COLO668 (cell line): ENCODE measurements around the gene ZNF474.
"Not testable (repeated sequence)": the region's sequence is repeated elsewhere in the genome, so short reads cannot be mapped to it uniquely, and the experiment has no call there.

Experiments used
- DNase-seq: peaks from one replicate; lab custom pipeline; 2025; ENCODE audit not compliant: unreplicated experiment; lab: John Stamatoyannopoulos, UW

ZNF474 gene

DNA sequence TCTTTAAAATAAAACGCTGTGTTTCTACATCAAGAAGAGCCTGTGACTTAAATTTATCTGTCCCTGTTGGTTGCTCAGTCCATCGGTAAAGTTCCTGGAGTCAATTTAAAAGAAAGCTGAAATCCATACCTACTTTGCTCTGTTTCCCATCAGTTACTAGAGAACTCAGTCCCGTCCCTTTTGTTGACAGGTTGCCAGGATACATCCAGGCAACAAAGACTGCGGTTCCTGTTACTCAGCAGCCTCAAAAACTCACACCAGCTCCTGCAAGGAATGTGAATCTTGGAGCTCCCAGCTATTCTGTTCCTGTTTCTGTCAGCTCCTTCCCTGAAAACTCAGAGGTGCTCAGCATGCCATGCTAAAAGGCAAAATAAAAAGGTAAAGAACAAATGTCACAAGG lies at the start of gene ZNF474:
Gene ZNF474 (plus strand): TSS at position 241 of the 400 bp plus-strand sequence. CDS start 22,445 bp downstream, outside the sequence.
- peak; percentile 18 for DNase-seq

DNA sequence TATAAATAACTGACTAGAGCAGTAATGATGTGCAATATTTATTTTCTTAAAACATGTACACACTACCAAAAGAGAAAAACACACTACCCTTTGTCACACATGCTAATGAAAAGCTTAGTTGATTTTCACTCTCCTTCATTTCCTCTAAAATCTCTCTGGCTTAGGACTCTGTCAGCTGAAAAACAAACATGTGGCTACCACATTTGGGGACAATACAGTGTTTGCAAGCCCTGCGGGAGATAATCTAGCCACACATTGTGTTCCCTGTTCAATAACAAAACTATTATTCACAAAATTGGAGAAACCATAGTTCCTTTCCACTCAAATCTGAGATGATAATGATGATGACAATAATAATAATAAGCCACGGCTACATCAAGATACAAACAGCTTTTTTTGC lies 47.8 kb upstream of the ZNF474 start:
- no peak for DNase-seq

DNA sequence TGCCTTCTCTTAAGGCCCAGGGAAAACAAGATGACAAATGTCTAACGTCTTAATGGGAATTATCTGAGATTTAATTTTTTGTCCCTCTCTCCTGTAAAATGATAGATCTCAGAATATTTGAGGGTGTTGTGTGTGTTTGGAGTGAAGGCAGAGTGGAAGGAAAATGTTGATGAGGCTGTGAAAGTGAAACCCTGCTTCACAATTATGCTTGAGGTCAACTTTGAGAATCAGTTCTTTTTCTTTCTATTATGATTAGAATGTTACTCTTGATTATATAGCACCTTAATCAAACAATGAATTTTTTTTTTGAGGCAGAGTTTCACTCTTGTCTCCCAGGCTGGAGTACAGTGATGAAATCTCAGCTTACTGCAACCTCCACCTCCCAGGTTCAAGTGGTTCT lies 45.8 kb upstream of the ZNF474 start:
- DNase-seq = no peak

DNA sequence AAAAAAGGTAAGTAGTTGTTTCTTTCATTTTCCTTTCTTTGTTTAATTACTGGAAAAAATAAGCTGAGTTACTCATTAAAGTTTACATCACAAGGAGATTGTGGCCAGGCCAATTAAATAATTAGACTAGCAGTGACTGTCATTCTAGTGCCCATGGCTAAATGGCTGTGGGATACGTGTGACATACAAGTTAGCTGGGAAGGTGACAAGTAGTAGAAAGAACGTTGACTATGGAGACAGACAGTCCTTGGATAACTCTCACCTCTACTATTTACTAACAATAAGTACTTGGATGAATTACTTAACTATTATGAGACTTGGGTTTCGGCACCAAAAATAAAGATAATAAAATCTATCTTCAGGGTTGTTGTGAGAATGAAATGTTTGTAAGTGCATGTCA lies 44.3 kb upstream of the ZNF474 start:
- DNase-seq = no peak

DNA sequence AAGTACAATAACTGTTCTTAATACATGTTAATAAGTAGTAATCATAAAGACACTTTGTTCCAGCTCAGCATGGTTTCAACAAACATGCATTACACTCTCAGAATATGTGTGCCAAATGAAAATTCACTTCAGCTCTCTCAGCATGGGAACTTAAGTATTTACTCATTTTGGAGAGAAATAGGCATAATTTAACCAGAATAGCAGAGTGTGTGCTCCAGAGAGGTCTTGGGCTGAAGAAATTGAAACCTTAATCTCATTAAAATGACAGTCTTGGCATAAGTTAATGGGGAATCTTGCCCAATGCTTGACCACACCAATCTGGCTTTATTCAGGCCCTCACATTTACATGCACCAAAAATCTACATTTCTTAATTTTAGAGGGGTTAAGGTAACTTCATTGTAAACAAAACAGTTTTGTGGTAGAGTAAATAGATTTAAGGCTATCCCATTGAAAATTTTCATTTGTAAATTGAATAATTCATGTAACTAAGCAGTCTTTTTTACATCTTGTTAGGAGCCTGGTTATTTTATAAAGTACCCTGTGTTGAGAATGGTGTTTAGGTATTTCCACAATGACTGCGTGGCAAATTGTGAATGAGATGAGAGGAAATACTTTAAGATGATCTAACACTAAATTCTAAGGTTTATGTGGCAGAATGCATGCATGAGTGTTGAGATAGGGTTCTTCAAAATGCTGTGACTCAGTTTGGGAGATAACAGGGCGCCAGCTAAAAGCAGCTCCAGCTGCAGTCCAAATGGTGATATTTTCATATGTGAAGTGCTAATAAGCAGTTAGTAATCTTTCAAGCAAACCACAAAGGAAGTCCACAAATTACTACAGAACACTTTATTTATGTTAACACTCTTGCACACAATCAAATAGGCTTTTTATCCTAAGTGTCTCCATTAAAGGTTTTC lies 40.0 kb upstream of the ZNF474 start:
- no peak for DNase-seq

DNA sequence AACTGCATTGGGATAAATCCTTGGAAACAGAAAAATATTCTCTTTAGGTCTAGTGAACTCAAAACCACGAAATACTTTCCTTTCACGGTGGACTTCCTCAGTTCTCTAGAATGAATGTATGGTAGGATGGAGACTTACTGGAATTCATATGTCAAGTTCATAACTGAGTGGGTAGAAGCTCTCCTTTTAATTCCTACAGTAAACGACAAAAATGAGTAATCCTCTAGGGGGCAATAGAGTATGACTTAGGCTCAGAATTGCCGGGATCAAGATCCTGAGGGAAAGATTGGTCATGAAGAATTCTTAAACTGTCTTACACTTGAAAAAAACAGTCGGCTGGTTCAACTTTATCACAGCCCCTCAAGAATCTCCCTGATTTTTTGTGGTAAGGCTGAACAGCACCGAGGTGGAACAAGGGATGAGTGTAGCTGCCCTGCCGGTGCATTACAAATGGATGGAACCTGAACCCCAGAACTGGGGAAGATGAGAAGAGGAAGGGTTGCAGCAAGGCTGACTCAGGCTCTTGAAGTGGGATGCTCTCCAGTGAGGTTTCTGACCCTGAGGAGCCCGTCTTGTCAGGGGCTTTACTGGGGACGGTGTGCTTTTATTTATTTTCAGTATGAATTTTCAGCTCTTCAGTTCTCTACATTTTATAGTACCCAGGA lies 37.3 kb upstream of the ZNF474 start:
- no peak for DNase-seq

DNA sequence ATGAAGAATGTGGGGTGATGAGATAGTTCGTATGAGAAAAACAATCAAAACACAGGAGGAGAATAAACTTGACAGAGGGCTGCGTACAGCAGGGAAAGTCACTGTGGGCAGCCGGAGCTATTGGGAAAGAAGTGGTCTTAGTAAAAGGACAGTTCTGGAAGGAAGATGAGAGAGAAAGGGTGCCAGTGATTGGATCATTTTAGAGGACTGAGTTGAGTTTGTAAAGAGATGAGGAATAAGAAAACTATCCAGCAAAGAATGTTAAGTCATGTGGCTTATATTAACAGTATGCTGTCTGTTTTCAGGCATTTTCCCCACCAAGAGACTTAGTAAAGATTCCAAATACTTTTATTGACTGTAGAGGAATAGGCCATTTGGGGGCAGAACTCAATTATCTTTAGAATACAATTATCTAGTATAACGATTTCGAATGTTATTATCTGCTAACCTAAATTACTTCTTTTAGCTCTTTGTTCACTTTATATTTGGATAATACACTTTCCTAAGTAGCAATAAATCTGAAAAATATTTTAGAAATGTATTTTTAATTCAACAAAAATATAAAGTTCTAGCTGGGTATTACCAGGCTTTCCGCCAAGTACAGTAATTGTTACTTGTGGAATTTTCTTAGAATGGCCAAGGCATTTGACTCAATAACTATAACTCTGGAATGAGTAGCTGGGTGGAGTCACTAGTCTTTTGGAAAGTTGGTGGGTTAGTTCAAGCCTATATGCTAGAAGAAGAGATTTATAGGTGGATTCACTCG lies 35.7 kb upstream of the ZNF474 start:
- no peak for DNase-seq

DNA sequence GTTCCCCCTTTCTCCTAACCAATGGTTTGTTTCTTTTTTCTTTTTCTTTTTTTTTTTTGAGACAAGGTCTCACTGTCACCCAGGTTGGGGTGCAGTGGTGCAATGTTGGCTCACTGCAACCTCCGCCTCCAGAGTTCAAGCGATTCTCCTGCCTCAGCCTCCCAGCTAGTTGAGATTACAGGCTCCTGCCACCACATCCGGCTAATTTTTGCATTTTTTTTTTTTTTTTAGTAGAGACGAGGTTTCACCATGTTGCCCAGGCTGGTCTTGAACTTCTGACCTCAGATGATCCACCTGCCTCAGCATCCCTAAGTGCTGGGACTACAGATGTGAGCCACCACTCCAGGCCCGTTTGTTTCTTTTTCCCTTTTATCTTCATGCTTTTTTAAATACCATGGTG lies 35.1 kb upstream of the ZNF474 start:
- DNase-seq = not testable (repeated sequence)

DNA sequence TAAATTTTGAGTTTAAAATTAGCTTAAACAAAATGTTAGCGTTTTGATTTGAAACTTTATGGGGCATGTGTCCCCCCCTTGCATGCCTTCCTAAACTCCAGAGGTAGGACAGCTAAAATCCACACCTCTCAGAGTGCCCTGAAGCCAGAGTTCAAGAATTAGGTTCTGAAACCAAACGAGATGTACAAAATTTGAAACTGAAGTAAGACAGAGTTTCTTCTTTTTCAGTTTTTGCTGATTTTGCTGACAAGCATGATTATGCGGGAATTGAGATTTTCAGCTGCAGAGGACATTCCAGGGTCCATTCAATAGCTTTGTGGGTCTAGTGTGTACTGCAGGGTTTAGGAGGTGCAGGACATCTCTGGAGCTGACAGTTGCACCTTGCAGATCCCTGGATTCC lies 34.2 kb upstream of the ZNF474 start:
- DNase-seq = no peak

DNA sequence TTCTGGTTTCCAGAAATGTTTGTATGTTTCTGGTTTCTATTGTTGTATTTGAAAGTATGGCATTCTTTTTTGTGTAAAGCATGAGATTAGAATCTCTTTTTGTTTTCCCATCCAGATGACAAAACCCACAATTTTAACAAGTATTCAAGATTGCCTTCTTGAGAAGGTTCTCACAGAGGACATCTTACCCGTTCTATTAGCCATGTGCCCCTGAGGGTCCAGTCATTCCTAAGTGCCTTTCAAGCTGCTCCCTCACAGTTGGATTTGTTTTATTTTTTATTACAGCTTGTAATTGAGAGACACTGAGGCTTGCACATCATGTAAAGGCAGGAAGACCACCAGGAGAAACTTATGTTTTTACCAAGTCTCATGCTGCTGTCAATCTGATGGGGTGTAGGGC lies 32.0 kb upstream of the ZNF474 start:
- no peak for DNase-seq

DNA sequence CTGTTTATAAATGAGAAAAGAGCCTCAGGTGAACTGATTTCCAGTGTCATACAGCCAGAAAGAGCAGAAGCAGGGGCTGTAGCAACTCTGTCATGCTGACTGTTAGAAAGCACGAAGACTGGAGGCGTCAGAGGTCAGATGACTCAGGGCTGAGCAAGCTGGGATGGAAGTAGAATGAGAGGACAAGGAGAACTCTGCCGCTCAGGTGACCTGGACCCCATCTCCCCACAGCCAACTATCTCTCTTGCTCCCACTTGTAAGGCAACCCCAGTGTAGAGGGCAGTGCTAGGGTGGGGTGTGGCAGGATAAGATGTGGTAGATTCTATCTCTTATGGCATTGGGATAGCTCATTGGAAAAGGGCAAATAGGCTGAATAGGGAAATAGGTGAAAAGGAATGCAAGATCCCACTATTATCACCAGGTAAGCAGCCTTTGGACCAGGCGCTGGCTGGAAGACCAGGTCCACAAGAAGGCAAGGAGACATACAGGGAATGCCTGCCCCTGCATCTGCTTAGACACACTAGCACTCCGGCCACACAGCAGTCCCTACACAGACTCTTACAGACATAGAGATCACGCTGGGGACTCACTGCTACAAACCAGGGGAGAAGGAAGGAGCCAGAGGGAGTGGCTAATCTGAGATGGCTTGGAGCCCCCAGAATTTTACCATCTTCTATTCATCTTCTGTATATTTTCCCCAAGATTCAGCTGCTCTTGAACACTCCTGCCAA lies 30.1 kb upstream of the ZNF474 start:
- DNase-seq = no peak

DNA sequence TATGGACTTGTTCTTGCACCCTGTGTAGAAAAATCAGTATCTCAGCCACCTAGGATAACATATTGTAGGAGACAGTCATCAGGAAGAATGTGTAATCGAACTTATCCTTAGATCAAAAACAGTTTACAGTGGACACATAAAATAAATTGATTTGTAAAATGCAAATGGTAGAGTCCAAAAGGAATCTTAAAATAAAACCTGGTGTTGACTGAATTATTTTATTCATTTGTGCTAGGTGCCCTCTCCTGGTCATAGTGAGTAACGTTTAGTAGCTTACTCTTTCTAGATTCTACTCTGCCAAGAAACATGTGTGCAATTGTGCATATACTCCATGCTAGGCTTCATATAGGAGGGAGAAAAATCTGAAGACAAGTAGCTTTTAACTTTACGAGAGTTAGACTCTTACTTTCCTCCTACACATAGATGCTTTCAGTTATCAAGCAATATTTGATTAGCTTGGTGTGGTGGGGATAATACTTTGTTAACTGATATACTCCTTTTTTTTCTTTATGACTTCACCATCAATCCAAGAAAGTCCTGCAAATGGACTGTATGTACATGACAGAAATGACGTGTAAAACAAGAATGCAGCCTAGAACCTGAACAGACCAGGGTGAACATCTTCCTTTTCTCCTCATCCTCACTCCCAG lies 27.6 kb upstream of the ZNF474 start:
- no peak for DNase-seq

DNA sequence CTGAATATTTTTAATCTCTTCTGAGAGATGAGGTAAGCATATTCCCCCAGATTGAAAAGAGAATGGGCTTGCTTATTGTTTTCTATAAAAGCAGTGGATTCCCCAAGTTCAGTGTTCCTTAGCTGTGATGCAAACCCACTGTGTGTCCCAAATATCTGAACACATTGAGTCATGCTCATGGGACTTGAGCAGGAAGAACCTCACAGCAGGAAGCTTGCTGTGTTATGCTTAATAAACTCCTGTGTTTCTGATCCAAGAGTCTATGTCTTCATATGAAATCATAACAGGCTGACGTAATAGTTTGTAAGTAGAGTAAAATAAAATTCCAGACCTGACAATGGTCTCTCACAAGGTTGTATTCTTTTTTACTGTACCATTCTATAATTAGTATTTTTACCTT lies 26.5 kb upstream of the ZNF474 start:
- DNase-seq = no peak

DNA sequence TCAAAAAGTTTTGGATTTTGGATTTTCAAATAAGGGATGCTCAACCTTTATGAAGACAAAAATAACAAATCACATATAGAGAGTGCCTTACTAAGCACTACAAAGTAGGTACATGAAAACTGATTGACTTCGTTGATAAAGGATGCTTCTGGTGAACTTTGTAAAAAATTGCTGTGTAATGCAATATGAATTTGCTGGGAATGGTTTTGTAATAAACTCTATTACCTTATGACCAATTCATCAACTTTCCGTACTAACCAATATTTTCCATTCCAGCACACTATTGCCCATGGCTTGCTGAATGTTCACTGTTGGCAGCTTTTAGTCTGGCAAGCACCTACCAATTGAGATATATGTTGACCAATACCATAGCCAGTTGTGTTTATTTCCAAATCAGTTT lies 23.4 kb upstream of the ZNF474 start:
- no peak for DNase-seq

DNA sequence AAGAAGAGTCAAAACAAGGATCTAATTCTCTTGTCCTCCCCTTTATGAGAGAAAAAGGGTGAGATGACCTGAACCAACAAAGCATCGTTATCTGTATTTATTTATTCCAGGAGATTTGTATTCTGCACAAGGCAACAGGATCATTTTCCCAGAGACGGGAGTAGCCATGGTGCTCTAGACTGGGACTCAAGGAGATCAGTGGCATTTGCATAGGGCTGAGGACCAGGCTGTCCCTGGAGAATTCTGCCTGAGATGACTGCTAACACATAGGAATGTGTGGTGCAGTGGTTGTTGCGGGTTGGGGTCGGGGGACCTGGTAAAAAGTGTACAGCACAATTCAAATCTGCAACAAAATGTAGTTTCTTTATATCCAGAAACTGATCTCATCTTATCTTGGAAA lies 22.3 kb upstream of the ZNF474 start:
- DNase-seq = no peak

DNA sequence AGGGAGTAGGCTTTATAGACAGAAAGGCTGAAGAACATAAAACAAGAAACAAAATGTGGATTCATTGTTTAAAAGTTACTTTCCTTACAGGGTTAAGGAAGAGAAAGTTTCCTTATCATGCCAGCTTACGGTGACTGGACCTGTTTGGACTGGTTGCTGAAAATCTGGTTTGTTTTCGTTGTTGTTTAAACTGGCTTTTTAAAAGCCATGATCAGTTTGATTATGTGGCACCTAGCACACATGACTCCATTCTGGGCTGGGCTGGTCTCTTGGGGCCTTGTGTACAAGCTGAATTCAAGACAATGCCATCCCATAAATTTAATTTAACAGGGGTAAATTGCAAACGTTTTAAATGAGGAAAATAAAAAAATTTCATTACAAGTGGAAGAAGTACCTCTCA lies 18.4 kb upstream of the ZNF474 start:
- DNase-seq = no peak

DNA sequence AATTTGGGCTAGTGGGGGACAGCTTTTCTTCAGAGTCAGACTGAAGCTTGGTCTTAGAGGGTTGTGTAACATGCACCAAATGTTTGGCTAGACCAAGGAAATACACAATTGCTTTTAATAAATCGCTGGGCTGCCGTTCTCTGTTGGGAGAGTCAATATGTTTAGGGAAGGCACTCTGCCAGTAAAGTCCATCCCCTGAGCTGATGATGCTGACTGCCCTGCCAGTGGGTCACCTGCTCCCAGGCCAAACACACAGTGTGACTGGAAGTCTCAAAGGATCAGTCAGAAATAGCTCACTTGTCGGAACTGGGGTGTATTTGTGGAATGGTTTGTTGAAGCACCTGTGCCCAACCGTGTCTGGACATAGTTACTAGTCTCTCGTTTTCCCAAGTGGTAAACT lies 17.9 kb upstream of the ZNF474 start:
- no peak for DNase-seq

DNA sequence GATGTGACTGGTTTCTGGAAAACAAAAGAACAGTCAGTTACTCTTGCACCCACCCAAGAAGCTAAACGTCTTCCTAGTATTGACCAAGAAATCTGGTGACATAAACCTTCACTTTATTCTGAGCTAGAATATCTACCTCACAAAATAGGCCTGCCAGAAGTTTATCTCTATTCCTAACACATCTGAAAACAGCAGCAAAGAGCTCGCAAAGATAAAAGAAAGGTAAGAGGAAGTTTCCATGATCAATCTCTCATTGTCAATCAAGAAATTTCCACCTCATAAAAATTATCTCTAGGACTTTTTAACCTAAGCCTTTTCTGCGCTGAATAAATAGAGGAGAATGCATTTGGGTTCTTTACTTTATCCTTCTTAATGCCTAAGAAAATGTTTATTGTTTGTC lies 17.3 kb upstream of the ZNF474 start:
- DNase-seq = no peak

DNA sequence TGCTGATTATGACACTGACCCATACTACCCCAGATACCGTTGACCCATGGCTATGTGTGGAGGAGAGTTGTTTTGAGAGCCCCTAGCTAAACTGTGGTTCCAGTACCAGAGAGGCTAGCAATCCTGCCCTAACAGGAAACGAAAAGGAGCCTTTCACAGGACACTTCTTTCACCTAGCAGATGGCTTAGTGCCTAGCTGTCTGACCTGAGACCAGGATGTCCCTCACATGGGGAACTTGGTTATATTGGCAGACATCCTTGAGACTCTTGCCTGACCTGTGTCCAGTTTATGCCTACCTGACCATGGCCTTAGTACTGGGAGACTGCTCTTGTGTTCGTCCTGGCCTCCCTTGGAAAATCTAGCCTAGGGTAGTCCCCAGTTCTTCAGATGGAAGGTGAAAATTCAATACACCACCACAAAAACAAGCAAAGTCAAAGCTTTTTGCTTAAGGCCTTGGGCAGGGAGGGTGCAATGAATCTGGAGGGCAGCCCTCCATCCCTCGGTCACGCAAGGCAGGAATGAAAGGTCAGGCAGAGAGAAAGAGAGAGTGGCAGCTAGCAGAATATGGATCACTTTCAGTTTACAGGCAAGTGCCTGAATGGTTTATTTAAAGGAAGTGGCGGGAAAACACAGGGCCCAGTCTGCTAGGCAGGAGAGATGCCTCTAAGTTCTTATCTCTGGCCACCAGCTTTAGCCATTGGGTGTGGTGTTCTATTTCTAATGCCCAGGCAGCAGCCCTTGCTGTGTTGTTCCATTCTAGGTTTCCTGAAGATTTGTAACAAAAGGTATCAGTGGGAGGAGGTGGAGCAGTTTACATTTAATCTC lies 16.4 kb upstream of the ZNF474 start:
- DNase-seq = no peak

DNA sequence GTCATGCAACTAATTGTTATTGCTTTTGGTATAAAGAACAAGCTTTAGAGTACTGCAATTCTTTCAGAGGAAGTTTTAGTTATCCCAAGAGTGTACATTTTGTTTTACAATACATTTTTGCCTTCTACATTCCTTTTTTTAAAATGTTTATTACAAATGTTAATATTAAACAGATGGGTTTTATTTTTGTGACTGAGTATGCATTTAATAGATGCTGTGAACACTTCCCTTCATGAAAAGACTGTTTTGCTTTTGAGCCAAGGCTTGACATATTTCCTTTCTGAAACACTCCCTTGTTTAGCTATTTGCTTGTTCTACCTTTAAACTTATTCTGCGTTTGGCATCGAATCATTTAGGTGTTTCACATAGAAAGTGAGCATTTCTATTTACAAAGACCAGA lies 14.8 kb upstream of the ZNF474 start:
- DNase-seq = no peak
